Measurements from ENCODE around the gene KCNJ10.

The KCNJ10 gene

DNA sequence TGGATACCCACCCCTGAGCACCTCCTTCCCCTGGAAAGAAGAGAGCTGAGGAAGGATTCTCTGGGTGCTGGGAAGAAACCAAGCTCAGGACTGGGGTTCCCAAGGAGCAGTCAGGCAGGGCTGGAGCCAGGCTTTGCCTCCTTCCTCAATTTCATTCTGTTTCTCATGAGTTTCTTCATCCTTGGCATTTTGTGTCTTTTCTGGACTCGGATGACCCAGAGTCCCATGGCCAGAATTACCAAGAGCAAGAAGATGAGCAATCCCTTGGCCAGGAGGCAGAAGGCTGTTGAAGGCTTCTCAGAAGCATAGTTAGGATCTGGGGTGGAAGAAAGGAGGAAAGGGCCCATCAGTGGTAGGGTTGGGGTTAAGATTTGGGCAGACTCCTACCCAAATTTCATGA, 118.4 kb downstream of the KCNJ10 start:
- Histone ChIP-seq H3K4me3 (ENCODE audit: low read length) (no peak overlapping the region), H3K36me3 (ENCODE audit: control insufficient read depth, insufficient read depth, low read length) (no peaks in the 10 kb centered on the region), H3K27me3 (ENCODE audit: control insufficient read depth, insufficient read depth, low read length) (no peaks in the 10 kb centered on the region), H3K9ac (ENCODE audit: low read length) (no peak overlapping the region), H3K27ac (ENCODE audit: low read depth, low read length) (no peak overlapping the region), H3K4me1 (ENCODE audit: control insufficient read depth, insufficient read depth, low read length) (no peaks in the 10 kb centered on the region)

DNA sequence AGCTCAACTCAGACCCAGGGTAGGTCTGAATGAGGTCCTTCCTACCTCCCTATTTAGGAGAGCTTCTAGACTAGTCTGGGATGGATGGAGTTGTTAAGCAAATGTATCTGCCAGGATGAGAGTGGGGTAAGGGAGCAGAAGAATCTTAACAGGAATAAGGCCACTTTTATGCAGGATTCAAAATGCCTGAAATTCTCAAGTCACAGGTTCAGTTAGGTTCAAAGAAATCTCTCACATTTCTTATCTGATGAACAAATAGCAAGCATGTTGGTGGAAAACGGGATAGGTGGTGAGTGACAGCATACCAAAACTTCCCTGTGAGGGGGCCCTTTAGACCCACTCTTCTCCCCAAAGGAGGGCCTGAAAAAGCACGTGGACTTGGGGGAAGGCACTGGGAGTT, 118.9 kb downstream of the KCNJ10 start:
- no peaks in the 10 kb centered on the region for H3K27me3 ChIP-seq (ENCODE audit: control insufficient read depth, insufficient read depth, low read length)
- H3K4me3 ChIP-seq (ENCODE audit: low read length) = no peak overlapping the region
- H3K9ac ChIP-seq (ENCODE audit: low read length) = no peak overlapping the region
- no peaks in the 10 kb centered on the region for H3K4me1 ChIP-seq (ENCODE audit: control insufficient read depth, insufficient read depth, low read length)
- H3K27ac ChIP-seq (ENCODE audit: low read depth, low read length) = no peak overlapping the region
- no peaks in the 10 kb centered on the region for H3K36me3 ChIP-seq (ENCODE audit: control insufficient read depth, insufficient read depth, low read length)

DNA sequence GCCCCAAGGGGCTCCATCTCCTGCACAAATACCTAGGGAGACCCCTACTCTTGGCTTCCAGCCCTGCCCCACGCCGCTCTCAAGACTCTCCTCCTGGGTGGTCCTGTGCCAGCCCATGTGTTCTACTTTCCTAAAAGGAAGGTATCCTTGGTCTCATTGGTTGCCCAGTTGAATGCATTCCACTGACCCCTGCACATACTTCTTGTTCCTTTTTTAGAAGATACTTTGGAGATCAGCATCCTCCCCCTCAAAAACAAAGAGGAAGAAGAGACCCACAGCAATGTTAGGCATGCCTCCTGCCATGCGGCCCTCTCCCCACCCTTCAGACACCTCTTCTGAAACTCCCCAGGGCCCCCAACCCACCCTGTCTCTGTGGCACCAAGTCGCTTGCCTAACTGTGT, 120.0 kb downstream of the KCNJ10 start:
- Histone ChIP-seq H3K36me3 (ENCODE audit: control insufficient read depth, insufficient read depth, low read length) (no peaks in the 10 kb centered on the region), H3K9ac (ENCODE audit: low read length) (no peak overlapping the region), H3K27me3 (ENCODE audit: control insufficient read depth, insufficient read depth, low read length) (no peaks in the 10 kb centered on the region), H3K27ac (ENCODE audit: low read depth, low read length) (no peak overlapping the region), H3K4me1 (ENCODE audit: control insufficient read depth, insufficient read depth, low read length) (peaks cover 2% of the 10 kb centered on the region), H3K4me3 (ENCODE audit: low read length) (no peak overlapping the region)

DNA sequence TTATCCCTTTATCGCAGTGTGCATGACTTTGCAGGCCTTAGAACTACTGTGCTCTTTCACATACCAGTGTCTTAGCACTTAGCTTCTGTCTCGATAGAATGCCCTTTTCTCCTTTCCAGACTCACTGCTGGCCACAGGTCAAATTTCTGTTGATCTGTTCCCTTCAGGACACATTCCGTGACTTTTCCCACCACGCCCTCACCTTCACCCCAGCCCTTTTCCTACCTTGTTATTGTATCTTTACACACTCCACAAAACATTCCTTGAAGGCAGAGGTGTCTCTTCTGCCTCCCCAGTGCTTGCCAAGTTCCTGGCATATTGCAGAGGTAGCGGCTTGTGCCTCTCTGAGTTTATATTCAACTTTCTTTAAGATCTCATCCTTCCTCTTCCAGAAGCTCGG, 120.8 kb downstream of the KCNJ10 start:
- H3K9ac ChIP-seq (ENCODE audit: low read length) = peak overlapping the region; percentile 10
- peak overlapping the region; percentile 33 for H3K27ac ChIP-seq (ENCODE audit: low read depth, low read length)
- no peaks in the 10 kb centered on the region for H3K36me3 ChIP-seq (ENCODE audit: control insufficient read depth, insufficient read depth, low read length)
- H3K4me3 ChIP-seq (ENCODE audit: low read length) = no peak overlapping the region
- H3K4me1 ChIP-seq (ENCODE audit: control insufficient read depth, insufficient read depth, low read length) = peaks cover 2% of the 10 kb centered on the region
- no peaks in the 10 kb centered on the region for H3K27me3 ChIP-seq (ENCODE audit: control insufficient read depth, insufficient read depth, low read length)

All from rectal smooth muscle tissue (tissue), 1 donor.